Gastroesophageal sphincter (tissue), 4 donors: ENCODE data around the gene PLEK2. TPM values are rescaled to one million over a fixed set of nuclear protein-coding genes. Genes with fewer than 3 reads are reported as not detected.

Experiments used
- ATAC-seq: fragments of 150-250 bp; one replicate; pipeline ENCODE4 v1.9.1; 2016; ENCODE audit warnings: mild to moderate bottlenecking, moderate library complexity
- H3K27ac ChIP-seq, 4 donors: fragments of 200-600 bp; sonication (generic) in 3 of 4; 1 replicate in 3 of 4; 2 replicates in 1 of 4; pipeline ENCODE4 v1.5.1; 2016 to 2019
- H3K27me3 ChIP-seq: fragments of 200-600 bp; sonication (generic); one replicate; pipeline ENCODE4 v1.5.1; 2019
- H3K36me3 ChIP-seq, 2 donors: fragments of 200-600 bp; sonication (generic); one replicate each; pipeline ENCODE4 v1.5.1; 2019; ENCODE audit warnings: control low read depth in 1 of 2
- H3K4me1 ChIP-seq, 3 donors: fragments of 200-600 bp; sonication (generic); 1 replicate in 2 of 3; 2 replicates in 1 of 3; pipeline ENCODE4 v1.5.1; 2016 to 2019; ENCODE audit warnings: control low read depth in 2 of 3
- H3K4me3 ChIP-seq, 2 donors: fragments of 200-600 bp; sonication (generic); one replicate each; pipeline ENCODE4 v1.5.1; 2019; ENCODE audit warnings: mild to moderate bottlenecking in 1 of 2, moderate library complexity in 1 of 2
- H3K9me3 ChIP-seq, 3 donors: fragments of 200-600 bp; sonication (generic); one replicate each; pipeline ENCODE4 v1.5.1; 2017 to 2019; ENCODE audit warnings: control low read depth in 2 of 3
- EP300 ChIP-seq: sonication (generic); formaldehyde crosslinking; IDR thresholded peaks from one replicate; pipeline ENCODE4 v1.6.1; 2017; ENCODE audit warnings: antibody characterized with exemption, mild to moderate bottlenecking
- POLR2A ChIP-seq, 2 donors: fragments of 450-650 bp; IDR thresholded peaks; one replicate each; pipeline ENCODE4 v1.6.1; 2017; ENCODE audit warnings: antibody characterized with exemption in 2 of 2, mild to moderate bottlenecking in 2 of 2, moderate library complexity in 1 of 2
- POLR2AphosphoS5 ChIP-seq: sonication (generic); formaldehyde crosslinking; IDR thresholded peaks from one replicate; pipeline ENCODE4 v1.6.1; 2017; ENCODE audit warnings: antibody characterized with exemption
- WGBS, 2 donors: methylation state at CpG; one replicate each; pipeline ENCODE4 v1.1.5; 2018; ENCODE audit warnings: low coverage in 1 of 2; 5-methylcytosine and 5-hydroxymethylcytosine counted together
- total RNA-seq, 4 donors: library from RNA; depleted of rRNA; stranded (reverse); fragments of >200 nt; gene quantifications; one replicate each; pipeline ENCODE4 v1.1.0, GENCODE V29; 2016
- TF ChIP-seq, protein P1 (sequence below), 4 experiments: fragments of 200-600 bp in 2 of 4; fragments of 450-650 bp in 2 of 4; sonication (generic) in 1 of 4; IDR thresholded peaks; one replicate each; pipeline ENCODE4 v1.5.1; 2017 to 2019; ENCODE audit warnings: antibody characterized with exemption in 4 of 4, mild to moderate bottlenecking in 2 of 4, moderate library complexity in 2 of 4

PLEK2 gene
- total RNA-seq, 4 donors from 2014 or later = 0.37 TPM; not detected in 3

DNA sequence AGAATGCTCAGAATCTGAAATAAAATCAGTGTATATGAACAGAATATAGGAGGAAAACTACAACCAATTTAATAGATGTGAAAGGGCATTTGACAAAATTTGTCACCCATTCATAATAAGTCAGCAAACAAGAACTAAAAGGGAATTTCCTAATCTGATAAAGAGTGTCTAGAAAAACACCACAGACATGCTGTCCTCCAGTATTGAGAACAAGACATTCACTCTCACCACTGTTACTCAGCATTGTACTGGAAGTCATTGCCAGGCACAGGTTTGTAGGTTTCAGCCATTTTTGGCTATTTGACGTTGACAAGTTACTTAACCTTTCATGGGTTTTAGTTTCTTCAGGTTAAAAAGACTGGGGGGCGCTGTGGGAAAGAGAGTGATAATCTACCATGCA, 38.6 kb downstream of the PLEK2 start:
- 60 to 83% methylated on average over 2 of the region's 2 CpGs for WGBS, 2 donors
- Histone ChIP-seq H3K27me3 (no peaks in the 10 kb centered on the region), H3K36me3 (peaks cover 8 to 97% of the 10 kb centered on the region in 2 donors), H3K9me3 (no peaks in the 10 kb centered on the region), H3K27ac (no peak overlapping the region), H3K4me3 (no peak overlapping the region), H3K4me1 (peaks cover 0 to 4% (median 0%) of the 10 kb centered on the region in 3 donors)
- ATAC-seq = no peak
- TF ChIP-seq, protein P1, sequence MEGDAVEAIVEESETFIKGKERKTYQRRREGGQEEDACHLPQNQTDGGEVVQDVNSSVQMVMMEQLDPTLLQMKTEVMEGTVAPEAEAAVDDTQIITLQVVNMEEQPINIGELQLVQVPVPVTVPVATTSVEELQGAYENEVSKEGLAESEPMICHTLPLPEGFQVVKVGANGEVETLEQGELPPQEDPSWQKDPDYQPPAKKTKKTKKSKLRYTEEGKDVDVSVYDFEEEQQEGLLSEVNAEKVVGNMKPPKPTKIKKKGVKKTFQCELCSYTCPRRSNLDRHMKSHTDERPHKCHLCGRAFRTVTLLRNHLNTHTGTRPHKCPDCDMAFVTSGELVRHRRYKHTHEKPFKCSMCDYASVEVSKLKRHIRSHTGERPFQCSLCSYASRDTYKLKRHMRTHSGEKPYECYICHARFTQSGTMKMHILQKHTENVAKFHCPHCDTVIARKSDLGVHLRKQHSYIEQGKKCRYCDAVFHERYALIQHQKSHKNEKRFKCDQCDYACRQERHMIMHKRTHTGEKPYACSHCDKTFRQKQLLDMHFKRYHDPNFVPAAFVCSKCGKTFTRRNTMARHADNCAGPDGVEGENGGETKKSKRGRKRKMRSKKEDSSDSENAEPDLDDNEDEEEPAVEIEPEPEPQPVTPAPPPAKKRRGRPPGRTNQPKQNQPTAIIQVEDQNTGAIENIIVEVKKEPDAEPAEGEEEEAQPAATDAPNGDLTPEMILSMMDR (IDR thresholded peaks at IDR 0.05) = no peak
- TF ChIP-seq EP300 (no peak), POLR2AphosphoS5 (no peak), POLR2A (IDR thresholded peaks at IDR 0.05) (no peak)

- no peak for ATAC-seq
- Histone ChIP-seq H3K36me3 (peaks cover 8 to 99% of the 10 kb centered on the region in 2 donors), H3K4me1 (peaks cover 0 to 7% (median 0%) of the 10 kb centered on the region in 3 donors), H3K9me3 (no peaks in the 10 kb centered on the region), H3K27me3 (no peaks in the 10 kb centered on the region), H3K4me3 (no peak overlapping the region), H3K27ac (no peak overlapping the region)
- TF ChIP-seq EP300 (no peak), POLR2A (IDR thresholded peaks at IDR 0.05) (no peak), POLR2AphosphoS5 (no peak)
- TF ChIP-seq, protein P1 (IDR thresholded peaks at IDR 0.05) = no peak
- 80 to 92% methylated on average over 1 of the region's 1 CpG for WGBS, 2 donors
Observed at GRCh38 chr14:67372833-67373232, 39.1 kb downstream of the PLEK2 start.

DNA sequence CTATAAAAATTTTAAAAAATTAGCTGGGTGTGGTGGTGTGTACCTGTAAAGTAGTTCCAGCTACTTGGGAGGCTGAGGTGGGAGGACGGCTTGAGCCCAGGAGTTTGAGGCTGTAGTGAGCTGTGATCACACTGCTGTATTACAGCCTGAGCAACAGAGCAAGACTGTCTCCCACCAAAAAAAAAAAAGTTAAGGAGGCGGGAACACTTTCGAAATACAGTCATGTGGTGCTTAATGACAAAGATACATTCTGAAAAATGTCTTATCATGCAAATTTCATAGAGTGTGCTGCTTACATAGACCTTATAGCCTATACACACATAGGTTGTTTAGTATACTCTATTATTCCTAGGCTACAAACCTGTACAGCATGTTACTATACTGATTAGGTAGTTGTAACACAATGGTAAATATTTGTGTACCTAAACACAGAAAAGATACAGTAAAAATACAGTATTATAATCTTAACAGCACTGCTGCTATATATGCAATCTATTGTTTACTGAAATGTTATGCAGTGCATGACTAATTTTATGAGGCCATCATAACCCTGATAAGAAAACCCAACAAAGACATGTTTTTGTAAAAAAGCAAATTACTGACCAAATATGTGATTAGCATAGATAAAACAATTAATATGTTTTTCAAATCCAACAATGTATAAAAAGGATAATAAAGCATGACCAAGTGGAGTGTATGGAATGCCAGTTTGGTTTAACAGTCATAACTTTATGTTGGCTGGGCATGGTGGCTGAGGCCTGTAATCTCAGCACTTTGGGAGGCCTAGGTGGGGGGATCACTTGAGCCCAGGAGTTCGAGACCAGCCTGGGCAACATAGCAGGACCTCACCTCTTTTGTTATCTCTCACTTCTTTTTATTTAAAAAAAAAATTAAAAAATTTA, 40.5 kb downstream of the PLEK2 start:
- Histone ChIP-seq H3K4me1 (peaks cover 0 to 10% (median 0%) of the 10 kb centered on the region in 3 donors), H3K27ac (no peak overlapping the region), H3K36me3 (peaks cover 5 to 99% of the 10 kb centered on the region in 2 donors), H3K9me3 (no peaks in the 10 kb centered on the region), H3K4me3 (no peak overlapping the region), H3K27me3 (no peaks in the 10 kb centered on the region)
- TF ChIP-seq POLR2A (IDR thresholded peaks at IDR 0.05) = no peak
- TF ChIP-seq EP300 = no peak
- TF ChIP-seq, protein P1 (IDR thresholded peaks at IDR 0.05) = no peak
- 90 to 93% methylated on average over 3 to 4 of the region's 4 CpGs for WGBS, 2 donors
- no peak for ATAC-seq

- no peak for ATAC-seq
- H3K9me3 ChIP-seq = no peaks in the 10 kb centered on the region
- no peak for TF ChIP-seq EP300
- TF ChIP-seq POLR2A (IDR thresholded peaks at IDR 0.05) = no peak
- TF ChIP-seq POLR2AphosphoS5 = no peak
- TF ChIP-seq, protein P1 (IDR thresholded peaks at IDR 0.05) = no peak
- H3K36me3 ChIP-seq = peaks cover 5 to 99% of the 10 kb centered on the region in 2 donors
- H3K27me3 ChIP-seq = no peaks in the 10 kb centered on the region
- WGBS, 2 donors = 84 to 93% methylated on average over 3 to 4 of the region's 5 CpGs
- no peak overlapping the region for H3K27ac ChIP-seq
- peaks cover 0 to 17% (median 0%) of the 10 kb centered on the region in 3 donors for H3K4me1 ChIP-seq
- no peak overlapping the region for H3K4me3 ChIP-seq
Observed at GRCh38 chr14:67370830-67371229, 41.1 kb downstream of the PLEK2 start.

- no peaks in the 10 kb centered on the region for H3K9me3 ChIP-seq
- TF ChIP-seq, protein P1 (IDR thresholded peaks at IDR 0.05) = no peak
- TF ChIP-seq EP300 (no peak), POLR2AphosphoS5 (no peak), POLR2A (IDR thresholded peaks at IDR 0.05) (no peak)
- H3K27me3 ChIP-seq = no peaks in the 10 kb centered on the region
- WGBS, 2 donors = 79 to 85% methylated on average over 3 to 4 of the region's 4 CpGs
- no peak overlapping the region for H3K27ac ChIP-seq
- no peak for ATAC-seq
- H3K4me1 ChIP-seq = peaks cover 5 to 60% (median 17%) of the 10 kb centered on the region in 3 donors
- H3K36me3 ChIP-seq = peaks cover 7 to 67% of the 10 kb centered on the region in 2 donors
- no peak overlapping the region for H3K4me3 ChIP-seq
Observed at GRCh38 chr14:67365476-67365875, 46.5 kb downstream of the PLEK2 start.
